Gastroesophageal sphincter (tissue), 3 donors: ENCODE measurements around the gene LMNA.
A peak's percentile ranks its signal among the peaks of the same experiment; 100 is the strongest.

Experiments used
- POLR2A ChIP-seq, 2 donors: fragments of 450-650 bp; IDR thresholded peaks; one replicate each; pipeline ENCODE4 v1.6.1; 2017; ENCODE audit warnings: antibody characterized with exemption in 2 of 2, mild to moderate bottlenecking in 2 of 2, moderate library complexity in 1 of 2
- POLR2AphosphoS5 ChIP-seq: sonication (generic); formaldehyde crosslinking; IDR thresholded peaks from one replicate; pipeline ENCODE4 v1.6.1; 2017; ENCODE audit warnings: antibody characterized with exemption
- TF ChIP-seq, protein P1 (sequence below), 4 experiments: fragments of 200-600 bp in 2 of 4; fragments of 450-650 bp in 2 of 4; sonication (generic) in 1 of 4; IDR thresholded peaks; one replicate each; pipeline ENCODE4 v1.5.1; 2017 to 2019; ENCODE audit warnings: antibody characterized with exemption in 4 of 4, mild to moderate bottlenecking in 2 of 4, moderate library complexity in 2 of 4

DNA sequence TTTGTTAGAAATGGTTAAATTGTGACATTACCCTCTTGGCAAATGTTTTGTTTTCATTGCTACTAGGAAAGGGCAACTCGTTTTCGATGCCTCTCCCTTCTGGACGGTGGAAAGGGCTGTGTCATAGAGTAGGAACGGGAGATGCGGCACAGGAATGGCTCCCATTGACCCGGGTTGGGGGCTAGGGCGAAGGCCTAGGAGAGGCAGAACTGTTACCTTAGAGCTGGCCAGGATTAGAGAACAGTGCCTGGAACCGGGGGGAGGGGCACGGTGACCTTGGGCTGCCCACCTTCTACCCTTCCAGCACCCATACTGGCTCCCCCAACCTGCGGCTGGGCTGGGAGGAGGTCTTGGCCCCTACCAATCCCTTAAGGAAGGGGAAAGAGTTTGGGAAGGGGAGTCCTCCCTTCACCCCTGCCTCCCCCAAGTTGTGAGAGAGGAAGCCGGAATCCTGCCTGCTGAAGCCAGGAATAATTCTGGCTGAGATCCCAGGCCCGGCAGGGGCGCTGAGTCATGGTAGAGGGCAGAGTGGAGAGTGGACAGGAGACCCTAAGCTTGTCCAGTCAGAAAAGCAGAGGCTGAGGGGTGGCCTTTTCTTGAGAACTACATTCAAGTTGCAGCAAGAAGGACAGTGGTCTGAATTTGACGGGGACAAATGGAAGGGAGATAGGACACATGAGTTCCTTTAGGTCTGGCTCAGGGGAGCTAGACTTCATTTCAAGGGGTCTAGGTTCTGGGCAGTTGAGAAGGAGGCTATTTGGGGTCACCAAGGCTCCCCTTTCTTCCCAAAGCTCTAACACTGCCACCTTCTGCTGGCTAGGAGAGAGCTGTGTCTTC lies 8.2 kb downstream of the LMNA start:
- TF ChIP-seq, protein P1, sequence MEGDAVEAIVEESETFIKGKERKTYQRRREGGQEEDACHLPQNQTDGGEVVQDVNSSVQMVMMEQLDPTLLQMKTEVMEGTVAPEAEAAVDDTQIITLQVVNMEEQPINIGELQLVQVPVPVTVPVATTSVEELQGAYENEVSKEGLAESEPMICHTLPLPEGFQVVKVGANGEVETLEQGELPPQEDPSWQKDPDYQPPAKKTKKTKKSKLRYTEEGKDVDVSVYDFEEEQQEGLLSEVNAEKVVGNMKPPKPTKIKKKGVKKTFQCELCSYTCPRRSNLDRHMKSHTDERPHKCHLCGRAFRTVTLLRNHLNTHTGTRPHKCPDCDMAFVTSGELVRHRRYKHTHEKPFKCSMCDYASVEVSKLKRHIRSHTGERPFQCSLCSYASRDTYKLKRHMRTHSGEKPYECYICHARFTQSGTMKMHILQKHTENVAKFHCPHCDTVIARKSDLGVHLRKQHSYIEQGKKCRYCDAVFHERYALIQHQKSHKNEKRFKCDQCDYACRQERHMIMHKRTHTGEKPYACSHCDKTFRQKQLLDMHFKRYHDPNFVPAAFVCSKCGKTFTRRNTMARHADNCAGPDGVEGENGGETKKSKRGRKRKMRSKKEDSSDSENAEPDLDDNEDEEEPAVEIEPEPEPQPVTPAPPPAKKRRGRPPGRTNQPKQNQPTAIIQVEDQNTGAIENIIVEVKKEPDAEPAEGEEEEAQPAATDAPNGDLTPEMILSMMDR (IDR thresholded peaks at IDR 0.05), result no peak
- TF ChIP-seq POLR2A (IDR thresholded peaks at IDR 0.05) (peak; percentile 14 to 53), POLR2AphosphoS5 (peak; percentile 91)
